ENCODE measurements around the gene RABGAP1L. TPM values are rescaled to one million over a fixed set of nuclear protein-coding genes. Genes with fewer than 3 reads are reported as not detected.

Gene RABGAP1L
- total RNA-seq, 1 donor from 2014 or later, result 30.2 TPM

DNA sequence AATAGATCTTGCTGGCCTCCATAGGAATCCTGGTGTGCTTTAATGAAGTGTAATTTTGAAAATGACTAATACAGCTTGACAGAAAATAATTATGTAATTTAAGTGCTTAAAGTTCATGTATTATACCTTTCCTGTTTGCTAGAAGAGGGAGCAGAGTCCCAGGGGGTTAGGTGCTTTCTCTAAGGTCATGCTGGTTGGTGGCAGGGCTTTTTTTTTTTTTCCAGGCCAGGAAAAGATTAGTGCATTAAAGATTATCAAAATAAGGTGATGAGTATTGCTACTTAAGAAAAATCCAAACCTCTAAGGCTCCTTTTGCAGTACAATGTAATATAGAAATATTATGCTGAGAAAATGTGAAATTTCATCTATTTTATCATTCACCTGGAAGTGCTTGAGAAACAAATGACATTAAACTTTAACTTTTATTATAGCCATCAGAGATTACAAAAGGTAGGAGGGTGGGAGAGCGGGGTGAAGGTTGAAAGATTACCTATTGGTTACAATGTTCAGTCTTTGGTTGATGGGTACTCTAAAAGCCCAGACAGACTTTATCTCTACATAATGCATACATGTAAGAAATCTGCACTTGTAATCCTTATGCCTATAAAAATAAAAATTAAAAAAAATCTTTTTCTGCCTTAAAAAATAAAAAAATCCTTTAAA, 110.8 kb downstream of the RABGAP1L start:
- H3K27me3 Mint-ChIP-seq (ENCODE audit: unreplicated experiment), result no peaks in the 10 kb centered on the region
- no peak overlapping the region for H3K27ac Mint-ChIP-seq (ENCODE audit: unreplicated experiment)

DNA sequence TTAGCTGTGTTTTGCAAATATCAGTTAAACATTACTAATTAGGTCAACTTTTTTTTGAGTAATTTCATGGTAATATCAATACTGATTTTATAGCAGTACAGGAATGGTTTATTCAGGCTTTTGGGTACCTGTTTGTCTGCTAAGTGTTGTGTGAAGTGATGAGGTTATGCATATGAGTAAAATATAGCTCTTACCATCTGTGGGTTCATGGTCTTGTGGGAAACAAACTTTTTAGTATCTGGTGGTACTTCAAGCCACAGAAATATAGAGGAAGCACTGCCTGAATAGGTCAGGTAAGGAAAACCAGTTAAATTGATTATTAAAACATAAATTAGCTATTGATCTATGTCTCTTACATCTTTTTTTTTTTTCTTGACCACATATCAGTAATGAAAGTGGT, 113.9 kb downstream of the RABGAP1L start:
- Mint-ChIP-seq H3K4me1 (ENCODE audit: unreplicated experiment) (no peaks in the 10 kb centered on the region), H3K27me3 (ENCODE audit: unreplicated experiment) (no peaks in the 10 kb centered on the region), H3K9me3 (ENCODE audit: unreplicated experiment) (no peaks in the 10 kb centered on the region), H3K36me3 (ENCODE audit: low read depth, unreplicated experiment) (no peaks in the 10 kb centered on the region), H3K4me3 (ENCODE audit: unreplicated experiment) (no peak overlapping the region), H3K27ac (ENCODE audit: unreplicated experiment) (no peak overlapping the region)
- no peak for DNase-seq (ENCODE audit: low spot score)
- TF ChIP-seq, protein P1, sequence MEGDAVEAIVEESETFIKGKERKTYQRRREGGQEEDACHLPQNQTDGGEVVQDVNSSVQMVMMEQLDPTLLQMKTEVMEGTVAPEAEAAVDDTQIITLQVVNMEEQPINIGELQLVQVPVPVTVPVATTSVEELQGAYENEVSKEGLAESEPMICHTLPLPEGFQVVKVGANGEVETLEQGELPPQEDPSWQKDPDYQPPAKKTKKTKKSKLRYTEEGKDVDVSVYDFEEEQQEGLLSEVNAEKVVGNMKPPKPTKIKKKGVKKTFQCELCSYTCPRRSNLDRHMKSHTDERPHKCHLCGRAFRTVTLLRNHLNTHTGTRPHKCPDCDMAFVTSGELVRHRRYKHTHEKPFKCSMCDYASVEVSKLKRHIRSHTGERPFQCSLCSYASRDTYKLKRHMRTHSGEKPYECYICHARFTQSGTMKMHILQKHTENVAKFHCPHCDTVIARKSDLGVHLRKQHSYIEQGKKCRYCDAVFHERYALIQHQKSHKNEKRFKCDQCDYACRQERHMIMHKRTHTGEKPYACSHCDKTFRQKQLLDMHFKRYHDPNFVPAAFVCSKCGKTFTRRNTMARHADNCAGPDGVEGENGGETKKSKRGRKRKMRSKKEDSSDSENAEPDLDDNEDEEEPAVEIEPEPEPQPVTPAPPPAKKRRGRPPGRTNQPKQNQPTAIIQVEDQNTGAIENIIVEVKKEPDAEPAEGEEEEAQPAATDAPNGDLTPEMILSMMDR (IDR thresholded peaks at IDR 0.05; ENCODE audit: unreplicated experiment), result no peak

More for the DNA sequence above, 110.8 kb downstream of the RABGAP1L start:
- H3K9me3 Mint-ChIP-seq (ENCODE audit: unreplicated experiment), result no peaks in the 10 kb centered on the region
- DNase-seq (ENCODE audit: low spot score), result no peak
- no peaks in the 10 kb centered on the region for H3K4me1 Mint-ChIP-seq (ENCODE audit: unreplicated experiment)
- no peak overlapping the region for H3K4me3 Mint-ChIP-seq (ENCODE audit: unreplicated experiment)
- TF ChIP-seq, protein P1 (IDR thresholded peaks at IDR 0.05; ENCODE audit: unreplicated experiment), result no peak
- no peaks in the 10 kb centered on the region for H3K36me3 Mint-ChIP-seq (ENCODE audit: low read depth, unreplicated experiment)

DNA sequence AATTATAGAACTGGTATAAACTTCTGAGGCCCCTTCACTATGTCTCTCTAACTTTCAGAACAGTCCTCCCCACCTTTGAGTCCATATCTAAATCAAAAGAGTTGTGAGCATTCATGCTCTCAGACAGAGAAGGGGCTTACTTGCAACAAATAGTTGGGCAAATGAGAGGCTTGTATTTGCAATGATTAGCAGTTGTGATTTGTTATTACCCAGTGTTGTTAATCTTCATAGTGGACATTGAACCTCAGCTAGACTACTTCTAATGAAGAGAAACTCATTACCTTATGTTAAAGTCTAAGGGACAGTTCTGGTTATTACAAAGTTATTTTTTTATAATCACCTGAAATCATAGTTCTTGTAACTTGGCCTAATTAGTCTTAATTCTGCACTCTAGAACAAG, 114.5 kb downstream of the RABGAP1L start:
- TF ChIP-seq, protein P1 (IDR thresholded peaks at IDR 0.05; ENCODE audit: unreplicated experiment), result no peak
- H3K27ac Mint-ChIP-seq (ENCODE audit: unreplicated experiment), result no peak overlapping the region
- H3K4me3 Mint-ChIP-seq (ENCODE audit: unreplicated experiment), result no peak overlapping the region

DNA sequence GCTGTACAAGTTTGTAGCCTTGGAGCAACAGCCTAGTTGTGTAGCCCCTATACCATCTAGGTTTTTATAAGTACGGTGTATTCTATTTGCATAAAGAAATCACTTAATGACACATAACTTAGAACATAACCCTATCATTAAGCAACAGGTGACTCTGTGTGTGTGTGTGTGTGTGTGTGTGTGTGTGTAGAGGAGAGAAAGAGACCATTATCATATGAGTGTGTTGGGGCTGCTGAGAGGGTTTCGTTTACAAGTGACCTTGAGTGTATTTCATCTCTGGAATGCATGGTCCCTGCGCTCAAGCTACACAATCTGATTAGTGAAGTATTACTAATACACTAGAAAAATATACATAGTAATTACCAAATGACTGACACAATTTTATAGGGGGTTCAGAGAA, 115.1 kb downstream of the RABGAP1L start:
- H3K36me3 Mint-ChIP-seq (ENCODE audit: low read depth, unreplicated experiment), result no peaks in the 10 kb centered on the region
- no peaks in the 10 kb centered on the region for H3K27me3 Mint-ChIP-seq (ENCODE audit: unreplicated experiment)
- TF ChIP-seq, protein P1 (IDR thresholded peaks at IDR 0.05; ENCODE audit: unreplicated experiment), result no peak
- no peak for DNase-seq (ENCODE audit: low spot score)
- H3K27ac Mint-ChIP-seq (ENCODE audit: unreplicated experiment), result no peak overlapping the region
- no peaks in the 10 kb centered on the region for H3K4me1 Mint-ChIP-seq (ENCODE audit: unreplicated experiment)
- no peak overlapping the region for H3K4me3 Mint-ChIP-seq (ENCODE audit: unreplicated experiment)
- no peaks in the 10 kb centered on the region for H3K9me3 Mint-ChIP-seq (ENCODE audit: unreplicated experiment)

More for the DNA sequence above, 114.5 kb downstream of the RABGAP1L start:
- Mint-ChIP-seq H3K36me3 (ENCODE audit: low read depth, unreplicated experiment) (no peaks in the 10 kb centered on the region), H3K27me3 (ENCODE audit: unreplicated experiment) (no peaks in the 10 kb centered on the region), H3K9me3 (ENCODE audit: unreplicated experiment) (no peaks in the 10 kb centered on the region), H3K4me1 (ENCODE audit: unreplicated experiment) (no peaks in the 10 kb centered on the region)
- DNase-seq (ENCODE audit: low spot score), result no peak

DNA sequence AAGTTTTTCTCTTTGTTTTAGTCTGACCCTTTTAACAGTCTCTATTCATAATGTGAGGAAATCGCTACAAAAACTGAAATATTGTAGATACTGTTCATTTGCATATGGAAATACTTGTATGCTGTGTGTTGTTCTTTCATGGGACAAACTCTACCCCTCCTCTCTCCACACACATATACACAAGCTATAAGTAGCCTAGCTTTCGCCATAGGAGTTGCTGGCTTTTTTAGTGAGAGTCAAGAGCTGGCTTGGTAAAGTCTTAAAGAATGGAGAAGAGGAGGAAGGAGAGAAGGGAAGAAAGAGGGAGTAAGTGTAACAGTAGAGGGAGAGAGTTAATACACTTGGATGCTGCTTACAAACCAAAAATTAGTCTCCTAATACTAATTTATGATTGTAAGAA, 115.6 kb downstream of the RABGAP1L start:
- Mint-ChIP-seq H3K27ac (ENCODE audit: unreplicated experiment) (no peak overlapping the region), H3K4me3 (ENCODE audit: unreplicated experiment) (no peak overlapping the region), H3K27me3 (ENCODE audit: unreplicated experiment) (no peaks in the 10 kb centered on the region), H3K9me3 (ENCODE audit: unreplicated experiment) (no peaks in the 10 kb centered on the region), H3K4me1 (ENCODE audit: unreplicated experiment) (no peaks in the 10 kb centered on the region), H3K36me3 (ENCODE audit: low read depth, unreplicated experiment) (no peaks in the 10 kb centered on the region)
- TF ChIP-seq, protein P1 (IDR thresholded peaks at IDR 0.05; ENCODE audit: unreplicated experiment), result no peak
- no peak for DNase-seq (ENCODE audit: low spot score)

Measured in endothelial cell (in vitro differentiated cells).